ENCODE data around the gene FAM47C.
"Not testable (repeated sequence)": the region's sequence is repeated elsewhere in the genome, so short reads cannot be mapped to it uniquely, and the experiment has no call there.

DNA sequence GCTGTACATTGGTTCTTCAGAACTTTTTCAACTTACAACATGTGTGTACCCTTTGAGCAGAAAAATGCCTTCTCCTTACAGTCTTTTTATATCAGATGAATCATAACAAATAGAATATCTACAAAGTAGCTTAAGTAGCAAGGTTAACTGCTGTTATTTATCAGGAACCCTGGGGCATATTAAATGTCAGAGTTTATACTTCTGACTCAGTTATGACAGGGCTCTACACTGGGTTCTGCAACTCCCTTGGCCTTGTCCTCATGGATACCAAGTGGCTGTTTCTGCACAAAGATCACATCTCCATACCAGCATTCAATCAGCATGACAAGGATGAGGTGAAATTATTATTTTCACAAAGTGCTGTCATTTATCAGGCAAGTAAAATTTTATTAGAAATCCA, 49.4 kb downstream of the FAM47C start:
- not testable (repeated sequence) for TF ChIP-seq EZH2 (IDR thresholded peaks at IDR 0.05; ENCODE audit: insufficient read depth, poor library complexity, severe bottlenecking); EZH2phosphoT487 (IDR thresholded peaks at IDR 0.05; ENCODE audit: insufficient read depth, low read depth)

All from GM23248 (cell line).